Breast epithelium (tissue), 4 donors: ENCODE results near the gene CYTH1. TPM values are rescaled to one million over a fixed set of nuclear protein-coding genes. Genes with fewer than 3 reads are reported as not detected.

Experiments
- DNase-seq, 2 donors: peaks; one replicate each; pipeline ENCODE4 v3.0.0-alpha.2; 2019; ENCODE audit warnings: low spot score in 2 of 2
- H3K27ac ChIP-seq, 2 donors: fragments of 200-600 bp; sonication (generic) in 1 of 2; one replicate each; pipeline ENCODE4 v1.5.1; 2016 to 2019; ENCODE audit warnings: mild to moderate bottlenecking in 1 of 2
- H3K27me3 ChIP-seq, 2 donors: fragments of 200-600 bp; sonication (generic) in 1 of 2; one replicate each; pipeline versions ENCODE4 v1.5.1 to v1.6.0; 2017 to 2019; ENCODE audit warnings: control low read depth in 1 of 2, mild to moderate bottlenecking in 1 of 2
- H3K36me3 ChIP-seq: fragments of 200-600 bp; one replicate; pipeline ENCODE4 v1.5.1; 2019
- H3K4me1 ChIP-seq, 2 donors: fragments of 200-600 bp; sonication (generic); one replicate each; pipeline ENCODE4 v1.5.1; 2016 to 2019; ENCODE audit warnings: control low read depth in 1 of 2
- H3K4me3 ChIP-seq, 3 donors: fragments of 200-600 bp; sonication (generic); 1 replicate in 2 of 3; 2 replicates in 1 of 3; pipeline ENCODE4 v1.5.1; 2016 to 2019; ENCODE audit warnings: mild to moderate bottlenecking in 3 of 3, moderate library complexity in 2 of 3
- H3K9me3 ChIP-seq, 2 donors: fragments of 200-600 bp; sonication (generic) in 1 of 2; one replicate each; pipeline ENCODE4 v1.5.1; 2016 to 2019; ENCODE audit warnings: control low read depth in 1 of 2
- CTCF ChIP-seq, 3 donors: fragments of 450-650 bp; IDR thresholded peaks; one replicate each; pipeline ENCODE4 v1.5.1; 2016 to 2017; ENCODE audit warnings: antibody characterized with exemption in 3 of 3, mild to moderate bottlenecking in 3 of 3, moderate library complexity in 3 of 3
- POLR2A ChIP-seq: fragments of 450-650 bp; IDR thresholded peaks from one replicate; pipeline ENCODE4 v1.6.1; 2016; ENCODE audit warnings: antibody characterized with exemption, mild to moderate bottlenecking, moderate library complexity
- POLR2AphosphoS5 ChIP-seq, 3 donors: sonication (generic); formaldehyde crosslinking; IDR thresholded peaks; one replicate each; pipeline ENCODE4 v1.6.1; 2017; ENCODE audit warnings: antibody characterized with exemption in 3 of 3
- intact Hi-C: fragments of 100-400 bp; cut with DNase I; formaldehyde crosslinking; loops from one replicate; pipeline ENCODE4 v1.15.1; 2023; ENCODE audit warnings: low total_unique reads
- total RNA-seq, 3 donors: library from RNA; depleted of rRNA; stranded (reverse); fragments of >200 nt; gene quantifications; one replicate each; pipeline ENCODE4 v1.1.0, GENCODE V29; 2016

Gene CYTH1
- total RNA-seq, 3 donors from 2014 or later: 49.5 to 64.8 (median 50.7) TPM

DNA sequence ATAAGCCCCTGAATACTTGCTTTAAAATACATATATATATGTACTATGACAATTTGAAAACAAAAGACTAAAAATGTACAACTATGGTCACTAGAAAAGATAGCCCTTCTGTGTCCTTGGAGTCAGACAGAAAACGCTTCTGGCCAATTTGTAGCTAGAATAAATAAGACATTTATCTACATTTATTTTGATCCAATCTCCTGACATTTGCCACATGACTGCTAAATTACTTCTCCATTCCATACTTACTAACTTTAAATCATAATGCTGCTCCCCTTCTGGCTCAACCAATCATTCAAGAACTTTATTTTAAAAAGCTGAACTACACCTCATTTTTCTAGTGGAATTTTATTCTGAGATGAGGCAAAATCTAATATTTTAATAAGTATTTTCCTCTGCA lies 65.8 kb downstream of the CYTH1 start:
- peaks cover 0 to 14% of the 10 kb centered on the region in 2 donors for H3K4me1 ChIP-seq
- no peak for DNase-seq
- H3K27ac ChIP-seq: peak overlapping the region in 1 of 2 donors; percentile 74
- peak overlapping the region in 1 of 3 donors; percentile 69 for H3K4me3 ChIP-seq
- no peaks in the 10 kb centered on the region for H3K9me3 ChIP-seq
- TF ChIP-seq POLR2A (no peak), CTCF (IDR thresholded peaks at IDR 0.05) (no peak), POLR2AphosphoS5 (IDR thresholded peaks at IDR 0.05) (no peak)
- intact Hi-C loops: no loop called here
- H3K27me3 ChIP-seq: no peaks in the 10 kb centered on the region
- no peaks in the 10 kb centered on the region for H3K36me3 ChIP-seq

DNA sequence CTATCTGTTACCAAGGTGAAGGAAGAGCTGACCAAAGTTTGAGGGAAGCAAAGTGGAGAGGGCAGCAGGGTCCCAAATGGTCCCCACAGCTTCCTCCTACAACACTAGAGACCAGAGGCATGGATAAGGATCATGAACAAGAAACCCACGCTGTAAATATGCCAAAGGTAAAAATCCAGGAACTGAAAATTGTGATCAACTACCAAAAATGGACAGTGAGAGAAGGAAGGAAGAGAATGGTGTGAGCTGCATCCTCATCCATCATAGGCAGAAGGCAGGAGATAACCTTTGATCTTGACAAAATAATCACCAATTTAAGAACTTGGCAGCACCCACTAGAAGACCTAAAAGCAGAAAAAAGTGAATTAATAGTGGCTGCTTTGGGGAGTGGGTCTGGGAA lies 66.2 kb downstream of the CYTH1 start:
- Histone ChIP-seq H3K4me3 (no peak overlapping the region), H3K9me3 (no peaks in the 10 kb centered on the region), H3K27me3 (no peaks in the 10 kb centered on the region), H3K27ac (peak overlapping the region in 1 of 2 donors; percentile 74), H3K36me3 (no peaks in the 10 kb centered on the region), H3K4me1 (peaks cover 0 to 14% of the 10 kb centered on the region in 2 donors)
- no peak for DNase-seq
- intact Hi-C loops: no loop called here
- TF ChIP-seq POLR2AphosphoS5 (IDR thresholded peaks at IDR 0.05): no peak
- TF ChIP-seq POLR2A: no peak
- TF ChIP-seq CTCF (IDR thresholded peaks at IDR 0.05): no peak

DNA sequence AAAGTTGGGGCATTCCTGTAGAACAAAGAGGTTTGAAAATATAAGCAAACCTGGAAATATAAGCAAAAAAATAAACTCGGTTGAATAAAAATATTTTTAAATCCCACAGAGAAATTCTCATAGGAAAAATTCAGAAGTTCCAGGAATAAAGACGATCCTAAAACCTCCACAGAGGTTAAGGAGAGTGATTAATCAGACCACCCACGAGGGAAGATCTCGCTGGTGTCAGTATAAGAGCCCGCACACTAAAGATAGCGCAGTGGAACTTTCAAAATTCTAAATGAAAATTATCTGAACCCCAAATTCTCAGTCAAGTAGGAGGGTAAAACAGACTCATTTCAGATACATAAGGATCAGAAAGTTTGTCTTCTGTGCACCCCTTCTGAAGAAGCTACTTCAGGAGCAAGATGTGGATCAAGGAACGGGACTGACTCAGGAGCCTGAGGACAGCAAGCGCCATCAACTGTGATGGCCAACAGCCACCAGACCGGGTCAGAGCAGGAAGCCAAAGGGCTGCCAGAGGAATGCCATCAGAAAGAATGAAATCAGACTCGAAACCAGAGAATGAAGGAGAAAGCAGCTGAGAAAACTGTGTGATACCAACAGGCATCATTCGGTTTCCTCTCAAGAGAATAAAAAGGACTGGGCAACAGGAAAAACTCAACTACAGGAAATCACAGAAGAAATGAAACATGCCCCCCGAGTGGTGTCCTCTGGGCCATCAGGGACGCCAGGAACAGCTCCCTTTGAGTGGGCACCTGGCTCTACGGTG lies 66.9 kb downstream of the CYTH1 start:
- DNase-seq: no peak
- Histone ChIP-seq H3K9me3 (no peaks in the 10 kb centered on the region), H3K36me3 (no peaks in the 10 kb centered on the region), H3K4me3 (no peak overlapping the region), H3K27me3 (no peaks in the 10 kb centered on the region), H3K27ac (no peak overlapping the region), H3K4me1 (peaks cover 0 to 14% of the 10 kb centered on the region in 2 donors)
- TF ChIP-seq POLR2AphosphoS5 (IDR thresholded peaks at IDR 0.05): no peak
- no peak for TF ChIP-seq POLR2A
- intact Hi-C loops: no loop called here

- Histone ChIP-seq H3K27me3 (no peaks in the 10 kb centered on the region), H3K27ac (no peak overlapping the region), H3K4me3 (no peak overlapping the region), H3K9me3 (no peaks in the 10 kb centered on the region), H3K36me3 (no peaks in the 10 kb centered on the region), H3K4me1 (peaks cover 0 to 14% of the 10 kb centered on the region in 2 donors)
- no peak for DNase-seq
- intact Hi-C loops: no loop called here
- TF ChIP-seq POLR2AphosphoS5 (IDR thresholded peaks at IDR 0.05) (no peak), POLR2A (no peak), CTCF (IDR thresholded peaks at IDR 0.05) (no peak)
Observed at GRCh38 chr17:78714534-78714933, 67.5 kb downstream of the CYTH1 start.

- Histone ChIP-seq H3K36me3 (no peaks in the 10 kb centered on the region), H3K27ac (no peak overlapping the region), H3K4me3 (no peak overlapping the region), H3K27me3 (no peaks in the 10 kb centered on the region), H3K4me1 (peaks cover 0 to 9% of the 10 kb centered on the region in 2 donors), H3K9me3 (no peaks in the 10 kb centered on the region)
- TF ChIP-seq POLR2A (no peak), POLR2AphosphoS5 (IDR thresholded peaks at IDR 0.05) (no peak), CTCF (IDR thresholded peaks at IDR 0.05) (no peak)
- DNase-seq: no peak
- intact Hi-C loops: no loop called here
Observed at GRCh38 chr17:78712043-78712442, 70.0 kb downstream of the CYTH1 start.
